Dermis microvascular lymphatic vessel endothelial cell (primary cell): Measurements from ENCODE around the gene SYTL2. TPM values are rescaled to one million over a fixed set of nuclear protein-coding genes. Genes with fewer than 3 reads are reported as not detected.
A peak's percentile ranks its signal among the peaks of the same experiment; 100 is the strongest.

Experiments used
- DNase-seq, 2 donors: peaks; one replicate each; pipeline versions ENCODE4 v3.0.0 to v3.0.0-alpha.2; 2010; ENCODE audit warnings: low read depth in 2 of 2
- total RNA-seq: library from RNA; depleted of rRNA; stranded (reverse); fragments of >200 nt; gene quantifications from 2 replicates; pipeline ENCODE4 v1.2.1, GENCODE V29; 2014

Gene SYTL2
- total RNA-seq, 1 donor from 2014 or later: under 0.01 TPM

DNA sequence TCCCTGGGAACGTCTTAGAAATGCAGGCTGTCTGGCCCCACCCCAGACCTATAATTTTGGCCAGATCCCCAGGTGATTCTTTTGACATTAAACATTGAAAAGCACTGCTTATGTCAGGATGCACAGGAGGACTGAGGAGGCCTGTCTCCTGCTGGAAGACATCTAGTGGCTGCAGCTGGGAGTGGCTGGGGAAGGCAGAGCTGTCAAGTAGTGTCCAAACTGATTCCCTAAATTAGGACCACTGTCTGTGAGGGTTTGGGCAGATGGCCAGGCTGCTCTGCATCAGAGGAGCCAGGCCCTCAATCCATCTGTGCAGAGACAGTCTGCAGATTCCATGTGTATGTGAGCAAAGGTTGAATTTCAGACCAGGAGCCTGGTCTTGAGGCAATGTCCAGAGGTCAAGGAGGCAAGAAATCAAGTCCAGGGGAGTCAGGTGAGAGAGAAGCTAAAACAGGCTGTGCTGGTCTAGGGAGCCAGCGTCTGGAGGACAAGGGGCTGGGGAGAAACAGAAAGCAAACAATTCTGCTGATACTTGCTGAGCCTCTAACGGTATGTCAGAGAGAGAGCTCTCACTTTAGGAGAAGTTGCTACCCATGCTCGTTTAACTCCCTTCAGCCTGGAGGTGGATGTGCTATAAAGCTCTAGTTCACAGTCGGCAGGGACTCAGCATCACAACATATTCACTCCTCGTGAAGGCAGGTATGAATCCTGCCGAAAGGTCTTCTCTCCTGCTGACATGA, 15.3 kb upstream of the SYTL2 start:
- peak in 1 of 2 donors; percentile 23 for DNase-seq

DNA sequence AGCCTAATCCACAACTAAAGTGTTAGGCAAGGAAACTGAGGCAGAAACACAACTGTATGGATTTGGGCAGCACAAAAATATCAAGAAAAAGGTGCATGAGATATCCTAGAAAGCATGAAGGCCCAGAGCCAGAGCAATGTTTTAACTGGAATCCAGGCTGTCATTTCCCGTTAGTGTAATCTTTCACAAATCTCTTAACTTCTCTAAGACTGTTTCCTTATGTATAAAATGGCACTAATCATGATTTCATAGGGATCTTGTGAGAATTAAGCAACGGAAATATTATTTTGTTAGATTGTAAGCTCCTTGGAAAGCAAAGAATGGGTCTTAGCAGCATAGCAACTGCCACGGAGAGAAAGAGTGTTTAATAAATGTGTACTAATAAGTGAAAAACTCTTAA, 14.7 kb upstream of the SYTL2 start:
- DNase-seq: no peak

DNA sequence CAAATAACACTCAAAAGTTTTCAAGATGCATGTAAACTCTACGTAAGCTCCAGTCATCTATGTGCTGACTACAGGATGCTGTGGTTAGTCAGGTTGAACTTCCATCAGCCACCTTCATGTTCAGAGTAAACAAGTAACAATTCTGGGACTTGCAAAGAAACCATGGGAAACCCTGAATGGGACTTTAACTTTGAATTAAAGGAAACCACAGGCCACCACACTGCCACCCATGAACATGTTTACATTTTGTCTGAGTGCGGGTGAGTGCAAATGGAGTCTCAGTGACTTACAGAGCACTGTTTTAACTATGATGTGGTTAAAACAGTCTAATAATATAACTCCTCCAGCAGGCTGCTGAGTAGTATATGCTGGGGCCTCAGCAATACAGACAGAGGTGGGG, 12.9 kb upstream of the SYTL2 start:
- DNase-seq: no peak

DNA sequence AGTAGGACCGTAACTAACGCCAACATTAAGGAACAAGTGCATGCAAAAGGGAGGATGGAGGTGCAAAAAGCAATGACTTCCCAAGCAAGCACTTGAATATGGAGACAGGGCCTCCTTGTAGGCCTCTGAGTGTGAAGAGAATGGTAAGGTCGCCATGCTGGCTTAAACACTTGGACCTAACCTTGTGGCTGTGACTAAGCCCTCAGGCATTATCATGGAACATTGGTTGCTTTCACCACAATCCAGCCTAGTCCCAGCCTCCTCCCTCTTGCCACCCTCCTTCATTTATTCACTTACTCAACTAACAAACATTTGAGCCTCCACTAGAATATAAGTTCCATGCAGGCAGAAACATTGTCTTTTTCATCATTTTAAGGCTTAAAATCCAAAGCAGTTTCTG, 11.9 kb upstream of the SYTL2 start:
- no peak for DNase-seq

DNA sequence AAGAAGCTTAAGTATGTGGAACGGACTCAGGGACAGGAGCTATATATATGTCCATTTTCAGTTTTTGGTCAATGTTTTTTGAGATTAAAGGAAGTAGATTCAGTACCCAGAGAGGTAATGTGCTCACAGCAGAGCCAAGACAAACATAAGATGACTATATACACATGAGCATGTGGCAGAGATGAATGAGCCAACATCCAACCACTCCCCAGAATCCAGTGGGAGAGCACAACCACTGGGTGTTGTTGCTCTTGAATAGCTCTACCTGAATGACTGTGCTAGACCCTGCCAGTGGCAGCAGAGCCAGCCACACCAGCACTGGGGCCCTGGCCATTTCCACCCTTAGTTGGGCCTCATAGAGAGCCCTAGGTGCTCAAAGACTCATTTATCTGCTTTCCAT, 10.7 kb upstream of the SYTL2 start:
- DNase-seq: no peak

DNA sequence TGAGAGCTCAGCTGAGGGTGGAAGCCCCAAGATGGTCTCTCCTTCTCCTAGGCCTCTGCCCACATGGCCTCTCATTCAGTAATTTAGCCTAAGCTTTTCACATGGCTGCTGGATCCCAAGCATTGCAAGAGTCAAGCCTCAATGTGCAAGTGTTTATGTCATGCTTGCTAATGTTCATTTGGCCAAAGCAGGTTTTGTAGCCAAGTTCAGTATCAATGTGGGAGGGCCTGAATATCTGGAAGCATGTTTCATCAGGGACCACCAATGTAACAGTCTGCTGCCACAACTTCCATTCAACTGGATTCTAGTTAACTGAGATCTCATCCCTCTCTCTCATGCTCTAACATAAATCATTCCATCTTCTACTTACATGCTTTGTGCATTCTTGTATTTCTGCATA, 8.5 kb upstream of the SYTL2 start:
- no peak for DNase-seq

DNA sequence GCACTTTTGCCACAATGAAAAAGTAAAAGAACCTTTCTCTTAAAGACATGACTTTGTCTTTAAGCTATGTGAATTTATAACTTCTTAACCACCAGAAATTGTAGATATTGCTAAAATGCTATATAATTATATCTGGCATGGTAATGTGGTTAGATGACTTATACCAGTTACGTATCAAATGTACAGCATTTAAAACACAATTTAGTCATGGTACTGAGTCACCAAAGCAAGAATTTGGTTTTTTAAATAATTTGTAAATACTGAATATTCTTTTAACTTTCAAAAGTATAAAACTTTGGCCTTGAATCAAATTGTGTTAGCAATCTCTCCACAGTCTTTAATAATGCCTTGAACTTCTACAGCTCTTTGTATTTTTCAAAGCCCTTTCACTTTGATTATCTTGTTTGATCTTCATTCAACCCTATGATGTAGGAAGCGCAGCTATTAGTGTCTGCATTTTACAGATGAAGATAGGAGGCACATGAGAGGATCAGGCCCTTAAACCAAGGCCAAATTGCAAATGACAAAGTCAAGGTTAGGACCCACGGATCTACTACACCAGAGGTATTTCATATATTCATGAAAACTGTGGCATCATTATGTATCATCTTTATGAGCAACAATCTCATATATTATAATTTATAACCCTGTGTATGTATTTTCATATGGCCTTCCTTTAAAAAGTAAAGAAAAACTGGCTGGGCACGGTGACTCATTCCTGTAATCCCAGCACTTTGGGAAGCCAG, 4.4 kb upstream of the SYTL2 start:
- DNase-seq: no peak

DNA sequence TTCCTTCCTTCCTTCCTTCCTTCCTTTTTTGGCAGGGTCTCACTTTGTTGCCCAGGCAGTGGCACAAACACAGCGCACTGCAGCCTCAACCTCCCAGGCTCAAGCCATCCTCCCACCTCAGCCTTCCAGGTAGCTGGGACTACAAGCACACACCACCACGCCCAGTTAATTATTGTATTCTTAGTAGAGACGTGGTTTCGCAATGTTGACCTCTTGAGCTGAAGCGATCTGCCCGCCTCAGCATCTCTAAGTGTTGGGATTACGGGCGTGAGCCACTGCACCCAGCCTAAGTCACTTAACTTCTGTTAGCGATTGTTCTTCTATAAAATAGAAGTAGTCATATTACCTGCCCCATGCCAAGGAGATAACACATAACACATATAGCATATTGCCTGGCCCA, 2.8 kb upstream of the SYTL2 start:
- DNase-seq: no peak

DNA sequence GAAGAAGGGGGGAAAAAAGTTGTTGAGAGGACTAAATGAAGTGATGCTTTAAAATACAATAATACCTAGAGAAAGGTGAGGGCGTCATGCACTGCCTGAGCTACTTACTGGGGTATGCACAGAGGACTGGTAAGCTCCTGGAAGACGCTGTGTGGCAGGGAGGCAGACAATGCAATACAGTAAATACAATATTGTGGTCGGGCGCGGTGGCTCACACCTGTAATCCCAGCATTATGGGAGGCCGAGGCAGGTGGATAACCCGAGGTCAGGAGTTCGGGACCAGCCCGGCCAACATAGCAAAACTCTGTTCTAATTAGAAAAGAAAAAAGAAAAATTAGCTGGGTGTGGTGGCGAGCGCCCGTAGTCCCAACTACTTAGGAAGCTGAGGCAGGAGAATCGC, 683 bp upstream of the SYTL2 start:
- no peak for DNase-seq

DNA sequence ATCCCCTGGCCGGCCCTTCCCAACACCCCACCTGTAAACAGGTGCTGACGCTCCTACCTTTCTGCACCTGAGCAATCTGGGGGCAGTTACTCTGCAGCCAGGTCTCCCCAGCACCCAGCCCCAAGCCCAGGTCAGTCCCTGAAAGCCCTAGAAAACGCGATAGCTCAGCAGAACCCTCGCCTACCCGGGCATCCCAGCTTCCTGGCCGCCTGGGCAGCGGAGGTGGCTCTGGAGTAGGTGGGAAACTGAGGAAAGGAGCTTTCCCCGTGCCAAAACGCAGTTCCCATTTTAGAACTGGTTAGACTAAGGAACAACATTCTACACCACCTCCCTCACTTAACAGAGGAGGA, 445 bp downstream of the SYTL2 start:
- DNase-seq: no peak

DNA sequence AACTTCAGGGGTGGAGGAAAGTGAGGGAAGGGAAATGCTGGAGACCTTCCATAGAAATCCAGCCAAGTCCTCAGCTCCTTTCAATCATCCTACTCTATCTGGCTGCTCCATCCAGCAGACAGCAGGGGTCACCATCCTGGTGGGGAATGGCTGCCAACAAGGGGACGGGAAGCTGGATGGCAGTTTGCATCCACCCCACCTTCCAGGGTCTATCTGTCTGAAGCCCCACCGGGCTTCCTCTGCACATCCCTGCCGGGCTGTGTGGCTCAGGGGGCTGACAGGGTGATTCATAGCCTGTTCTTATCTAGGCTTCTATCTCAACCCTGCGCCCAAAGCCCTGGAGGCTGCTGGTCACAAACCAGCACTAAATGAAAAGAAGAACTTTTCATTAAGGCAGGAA, 1.1 kb downstream of the SYTL2 start:
- DNase-seq: no peak

DNA sequence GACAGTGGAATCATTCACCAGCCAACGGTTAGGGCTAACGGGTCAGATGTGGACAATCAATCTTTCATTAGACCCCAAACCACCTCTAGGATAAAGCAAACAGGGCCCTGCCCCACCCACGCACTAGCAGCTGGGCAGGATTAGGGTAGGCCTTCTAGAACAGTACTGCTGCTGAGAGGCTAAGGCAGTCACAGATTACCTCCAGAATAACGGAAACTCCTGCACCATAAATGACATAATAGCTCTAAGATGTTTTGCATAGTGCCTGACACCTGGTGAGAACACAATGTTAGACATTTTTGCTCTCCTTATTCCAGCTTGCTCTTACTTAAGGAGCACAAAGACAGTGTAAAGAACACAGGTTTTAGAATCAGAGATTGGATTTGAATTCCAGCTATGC, 1.8 kb downstream of the SYTL2 start:
- DNase-seq: no peak

DNA sequence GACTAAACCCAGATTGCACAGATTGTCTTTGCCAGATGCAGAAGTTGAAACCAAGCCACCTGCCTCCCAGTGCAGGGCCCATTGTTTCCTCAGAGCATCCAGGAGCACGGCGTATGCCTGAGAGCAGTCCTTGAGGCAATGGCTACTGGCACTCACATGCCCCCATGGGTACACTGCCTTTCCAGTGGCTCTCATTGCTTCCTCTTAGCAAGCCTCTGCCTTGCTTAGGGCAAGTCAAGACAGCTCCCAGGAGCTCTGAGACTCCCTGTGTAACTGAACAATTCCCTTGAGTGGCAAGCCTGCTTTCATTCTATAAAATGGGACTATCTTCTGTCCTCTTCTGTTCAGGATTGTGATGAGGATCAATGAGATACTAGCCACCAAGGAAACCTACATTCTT, 4.1 kb downstream of the SYTL2 start:
- DNase-seq: no peak

DNA sequence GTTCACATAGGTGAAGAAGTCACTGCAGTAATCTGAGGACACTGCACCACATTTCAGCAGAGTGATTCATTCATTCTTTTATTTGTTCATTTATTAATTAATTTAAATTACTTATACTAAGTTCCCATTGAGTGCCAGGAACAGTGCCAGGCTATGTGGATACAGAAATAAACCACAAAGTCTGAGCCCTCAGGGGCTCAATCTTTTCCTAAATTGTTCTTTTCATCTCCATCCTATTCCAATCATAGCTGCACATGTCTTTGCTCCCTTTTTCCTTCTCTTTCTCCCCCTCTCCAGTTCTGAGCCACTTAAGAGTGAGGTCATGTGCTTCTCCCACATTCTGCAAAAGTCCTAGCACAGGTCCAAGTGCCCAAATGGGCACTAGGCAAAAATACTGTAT, 4.9 kb downstream of the SYTL2 start:
- no peak for DNase-seq

DNA sequence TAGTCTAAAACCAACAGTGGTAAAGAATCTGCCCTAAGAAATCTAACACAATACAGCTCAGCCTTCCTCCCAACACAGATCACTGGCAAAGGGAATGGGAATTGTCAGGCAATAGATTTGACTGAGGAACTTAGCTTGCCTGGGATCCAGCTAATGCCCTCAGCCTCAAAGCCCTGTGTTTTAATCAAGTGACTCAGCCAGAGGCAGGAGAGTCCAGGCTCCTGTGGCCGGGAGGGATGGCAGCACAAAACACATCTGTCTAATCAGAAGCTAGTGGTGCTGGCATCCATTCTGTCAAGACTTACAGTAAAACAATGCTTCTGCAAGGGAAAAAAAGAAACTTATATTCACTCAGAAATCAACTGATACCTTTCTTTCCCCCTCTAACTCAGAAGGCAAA, 5.6 kb downstream of the SYTL2 start:
- DNase-seq: no peak

DNA sequence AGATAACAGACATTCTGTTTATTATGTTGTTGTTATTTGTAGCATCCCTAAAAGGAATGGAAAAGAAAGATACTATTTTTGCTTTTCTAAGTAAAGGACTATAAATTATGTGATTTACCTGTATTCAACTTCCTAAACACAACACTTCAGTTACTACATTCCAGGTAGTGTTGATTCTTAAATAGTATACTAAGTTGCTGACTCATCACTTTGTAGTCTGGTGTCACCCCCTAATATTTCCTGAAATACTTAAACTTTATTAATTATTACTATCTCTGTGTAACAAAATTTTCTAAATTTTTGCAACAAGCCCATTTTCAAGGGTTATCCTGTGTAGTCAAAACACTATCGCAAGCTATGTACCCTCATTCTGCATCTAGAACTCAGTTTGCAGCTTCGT, 7.0 kb downstream of the SYTL2 start:
- DNase-seq: no peak

DNA sequence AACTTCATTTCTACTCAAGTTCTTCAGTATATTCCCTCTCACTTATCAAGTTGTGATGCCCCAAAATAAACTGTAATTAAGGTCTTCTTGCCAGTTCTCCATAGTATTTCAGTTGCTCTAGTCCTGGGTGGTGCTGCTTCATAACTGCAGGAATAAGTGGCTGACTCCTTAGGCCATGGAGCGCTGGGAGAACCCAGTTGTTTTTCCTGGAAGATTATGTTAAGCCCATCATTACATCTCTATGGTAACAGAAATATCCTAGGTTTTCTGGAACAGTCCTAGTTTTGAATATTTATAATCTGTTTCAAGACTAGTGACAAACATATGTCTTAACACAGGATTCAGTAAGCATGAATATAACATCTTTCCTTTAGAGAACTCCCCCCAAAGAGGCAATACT, 7.6 kb downstream of the SYTL2 start:
- no peak for DNase-seq

DNA sequence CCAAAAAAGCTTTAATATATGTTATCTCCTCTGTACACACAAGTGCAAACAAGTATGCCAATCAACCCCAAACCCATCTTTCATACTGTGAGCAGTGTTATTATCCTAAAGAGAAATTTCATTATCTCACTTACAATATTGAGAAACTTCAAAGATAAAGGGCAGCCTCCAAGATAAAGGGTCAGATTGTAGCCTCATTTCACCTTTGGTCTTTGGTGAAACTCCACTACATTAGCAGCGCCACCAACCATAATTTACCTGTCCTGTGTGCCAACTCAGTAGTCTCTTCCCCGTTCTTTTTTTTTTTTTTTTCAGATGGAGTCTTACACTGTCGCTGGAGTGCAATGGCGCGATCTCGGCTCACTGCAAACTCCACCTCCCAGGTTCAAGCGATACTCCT, 9.4 kb downstream of the SYTL2 start:
- no peak for DNase-seq

DNA sequence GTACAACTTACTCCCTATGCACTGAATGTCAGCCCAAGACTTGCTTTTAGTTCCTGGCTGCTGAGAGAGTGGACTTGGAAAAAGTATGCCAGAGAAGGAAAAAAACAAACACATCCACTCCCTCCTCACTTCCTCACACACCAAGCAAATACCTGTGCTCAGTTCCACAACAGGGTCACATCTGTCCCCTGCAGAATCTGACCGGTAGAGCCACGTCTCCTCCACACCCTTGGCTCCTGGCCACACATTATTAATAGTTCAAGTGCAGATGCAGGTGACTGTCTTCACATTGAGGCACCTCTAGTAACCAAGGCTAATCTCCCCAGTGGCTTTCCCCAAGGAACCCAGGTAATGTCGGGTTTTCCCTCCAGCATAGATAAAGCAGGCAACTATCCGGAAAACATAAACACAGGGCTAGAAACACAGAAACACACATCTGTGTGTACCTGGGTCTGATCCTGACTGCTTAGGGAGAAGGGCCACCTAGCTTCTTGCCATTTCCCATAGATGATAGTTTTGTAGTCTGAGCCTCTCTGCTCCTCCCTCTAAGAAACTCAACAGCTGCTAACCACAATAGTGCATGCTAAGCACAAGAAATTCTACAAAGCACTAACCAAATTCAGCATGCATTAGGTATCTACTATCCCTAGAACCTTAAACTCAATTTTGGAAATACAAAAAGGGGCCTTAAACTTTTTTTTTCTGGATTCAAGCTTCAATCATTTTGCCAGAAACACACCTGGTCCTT, 10.2 kb downstream of the SYTL2 start:
- no peak for DNase-seq

DNA sequence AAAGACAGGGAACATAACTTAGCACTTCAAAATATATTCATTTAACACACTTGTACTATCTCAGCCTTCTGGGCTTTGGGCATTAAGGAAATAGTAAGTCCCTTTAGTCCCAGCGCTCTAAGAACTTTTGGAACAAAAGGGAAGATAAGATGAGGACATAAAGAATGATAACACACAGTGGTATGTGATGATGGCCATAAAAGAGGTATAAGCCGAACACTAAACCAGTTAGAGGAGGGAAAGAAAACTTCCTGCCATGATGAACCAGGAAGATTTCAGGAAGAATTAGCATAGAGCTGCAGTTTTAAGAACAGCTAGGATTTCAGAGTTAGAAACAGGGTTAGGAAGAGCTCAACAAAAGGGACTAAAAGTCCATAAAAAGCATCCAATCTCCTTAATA, 11.8 kb downstream of the SYTL2 start:
- no peak for DNase-seq

DNA sequence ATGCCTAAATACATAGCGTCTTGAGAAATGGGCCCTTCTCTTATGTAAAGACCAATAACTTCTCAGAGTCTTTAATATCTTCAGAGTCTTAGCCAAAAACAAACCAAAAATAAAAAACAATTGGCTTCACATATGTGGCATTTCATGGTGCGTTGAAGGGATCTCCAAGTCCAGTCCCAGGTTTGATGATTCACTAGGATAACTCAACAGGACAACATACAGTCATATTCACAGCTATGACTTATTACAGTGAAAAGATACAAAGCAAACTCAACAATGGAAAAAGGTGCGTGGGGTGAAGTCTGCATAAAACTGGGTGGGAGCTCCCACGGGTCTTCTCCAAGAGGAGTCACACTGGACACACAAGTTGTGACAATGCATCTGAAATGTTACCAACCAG, 12.6 kb downstream of the SYTL2 start:
- no peak for DNase-seq

DNA sequence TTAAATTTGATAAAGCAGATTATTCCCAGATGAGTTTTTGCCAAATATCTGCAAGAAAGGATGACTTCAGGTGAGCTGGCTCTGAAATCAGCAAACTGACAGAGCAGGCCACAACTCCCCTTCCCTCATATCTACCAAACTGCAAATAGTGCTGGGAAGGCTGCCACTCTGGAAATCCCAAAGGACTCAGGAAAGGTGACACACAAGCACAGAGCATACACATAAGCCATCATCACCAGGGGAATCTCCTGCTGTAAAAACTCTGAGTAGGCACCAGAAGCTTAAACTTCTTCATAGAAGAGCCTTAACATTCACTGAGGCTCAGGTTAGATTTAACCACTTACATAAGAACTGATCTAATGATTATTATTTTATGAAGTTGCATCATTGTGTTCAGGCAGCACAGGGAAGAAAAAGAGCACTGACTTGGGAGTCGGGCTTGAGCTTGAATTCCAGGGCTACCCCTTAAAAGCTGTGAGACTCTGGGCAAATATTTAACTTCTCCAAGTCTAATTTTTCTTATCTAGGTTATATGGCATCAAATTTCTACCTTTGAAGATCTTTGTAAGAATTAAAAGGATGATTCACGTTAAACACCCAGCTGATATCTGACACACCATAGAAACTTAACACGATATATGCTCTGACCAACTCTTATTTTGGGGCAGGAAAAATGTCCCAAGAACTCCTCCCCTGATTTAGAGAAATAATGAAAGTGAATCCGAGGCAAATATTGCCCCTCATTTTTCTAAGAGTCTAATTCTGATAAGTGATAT, 15.0 kb downstream of the SYTL2 start:
- no peak for DNase-seq
